Hindlimb muscle (tissue), 1 donor: ENCODE measurements around the gene UQCRC1. TPM values are rescaled to one million over a fixed set of nuclear protein-coding genes. Genes with fewer than 3 reads are reported as not detected.

Source experiments
- DNase-seq: peaks from one replicate; pipeline ENCODE4 v3.0.0-alpha.2; 2013
- polyA plus RNA-seq: library from polyadenylated mRNA; unstranded; fragments of 120-200 nt; gene quantifications from one replicate; pipeline ENCODE4 v1.2.1, GENCODE V29; 2013; ENCODE audit not compliant: insufficient read length

Gene UQCRC1
- polyA plus RNA-seq, 1 donor = 180 TPM

DNA sequence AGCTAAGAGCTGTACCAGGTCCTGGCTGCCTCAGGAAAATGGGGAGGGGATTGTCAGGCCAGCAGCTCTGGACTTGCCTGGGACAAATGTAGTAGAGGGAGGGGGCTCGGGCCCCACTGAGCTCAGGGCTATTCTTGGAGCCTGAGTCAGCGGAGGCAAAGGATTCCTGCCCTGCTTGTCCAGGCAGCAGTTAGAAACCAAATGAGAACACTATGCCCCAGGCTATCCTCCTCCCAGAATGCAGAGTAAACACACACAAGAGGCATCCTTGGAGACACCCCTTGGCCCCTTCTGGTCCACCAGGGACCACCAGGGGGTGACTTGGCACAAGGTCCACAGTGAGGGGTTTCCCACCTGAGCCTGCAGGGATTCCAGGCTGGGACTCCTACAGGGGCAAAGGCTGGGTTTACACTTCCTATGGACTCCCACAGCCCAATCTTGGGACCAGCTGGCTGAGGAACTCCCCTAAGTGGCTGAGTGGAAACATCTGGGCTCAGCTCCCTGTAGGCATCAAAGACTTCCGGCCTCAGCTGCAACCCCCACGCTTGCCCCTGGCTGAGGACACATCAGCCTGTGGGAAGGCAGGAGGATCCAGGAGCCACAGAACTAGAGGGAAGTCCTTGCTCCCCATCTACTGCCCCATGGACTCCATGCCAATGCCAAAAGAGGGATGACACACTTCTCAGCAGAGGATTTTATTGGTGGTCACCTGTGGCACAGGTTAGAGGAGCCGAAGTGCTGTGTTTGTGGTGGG lies 10.9 kb downstream of the UQCRC1 start:
- DNase-seq = no peak

DNA sequence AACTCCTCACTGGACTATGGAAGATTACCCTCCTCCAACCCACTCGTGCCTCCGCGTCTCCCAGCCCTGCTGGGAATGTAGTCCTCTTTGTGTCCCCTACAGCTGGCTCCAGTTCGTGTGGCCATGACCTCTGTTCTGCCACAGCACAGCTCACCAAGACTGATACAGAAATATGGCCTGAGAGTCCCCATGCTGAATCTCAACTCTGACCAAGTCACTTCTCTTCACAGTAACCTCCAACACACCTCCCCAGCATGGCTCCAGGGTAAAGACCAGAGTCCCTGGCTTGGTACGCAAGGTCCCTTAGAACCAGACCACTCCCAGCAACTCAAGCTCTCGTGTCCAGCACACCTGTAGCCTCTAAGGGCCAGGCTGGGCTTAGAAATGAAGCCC lies 12.0 kb downstream of the UQCRC1 start:
- no peak for DNase-seq

- no peak for DNase-seq
Measured at GRCh38 chr3:48596676-48597407, 12.6 kb downstream of the UQCRC1 start.

- no peak for DNase-seq
Measured at GRCh38 chr3:48596157-48596556, 13.3 kb downstream of the UQCRC1 start.

- no peak for DNase-seq
Measured at GRCh38 chr3:48595526-48596121, 13.8 kb downstream of the UQCRC1 start.

DNA sequence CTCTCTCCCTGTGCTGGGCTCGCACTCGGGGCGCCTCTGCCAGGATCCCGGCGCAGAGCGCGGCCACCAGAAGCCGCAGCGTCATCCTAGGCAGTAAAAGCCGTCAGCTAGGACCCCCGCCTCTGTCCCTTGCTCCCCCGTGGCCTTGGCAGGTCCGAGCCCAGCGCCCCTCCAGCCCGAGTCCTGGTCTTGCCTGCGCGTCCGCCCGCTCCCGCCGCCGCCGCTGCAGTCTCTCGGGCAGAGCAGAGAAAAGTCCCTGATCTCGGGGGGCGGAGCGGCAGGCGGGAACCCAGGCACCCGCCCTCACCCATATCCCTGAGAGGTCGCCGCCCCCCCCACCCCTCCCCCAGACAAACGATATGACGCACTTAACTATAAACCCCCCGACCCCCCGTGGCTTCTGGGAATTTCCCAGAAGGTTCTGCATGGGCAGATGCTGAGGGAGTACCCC lies 14.3 kb downstream of the UQCRC1 start, which contains the start of gene COL7A1:
Gene COL7A1, minus strand, starts transcription at position 255 of the 451 bp plus-strand sequence. Its CDS starts 170 bp downstream, at position 85.
- no peak for DNase-seq

DNA sequence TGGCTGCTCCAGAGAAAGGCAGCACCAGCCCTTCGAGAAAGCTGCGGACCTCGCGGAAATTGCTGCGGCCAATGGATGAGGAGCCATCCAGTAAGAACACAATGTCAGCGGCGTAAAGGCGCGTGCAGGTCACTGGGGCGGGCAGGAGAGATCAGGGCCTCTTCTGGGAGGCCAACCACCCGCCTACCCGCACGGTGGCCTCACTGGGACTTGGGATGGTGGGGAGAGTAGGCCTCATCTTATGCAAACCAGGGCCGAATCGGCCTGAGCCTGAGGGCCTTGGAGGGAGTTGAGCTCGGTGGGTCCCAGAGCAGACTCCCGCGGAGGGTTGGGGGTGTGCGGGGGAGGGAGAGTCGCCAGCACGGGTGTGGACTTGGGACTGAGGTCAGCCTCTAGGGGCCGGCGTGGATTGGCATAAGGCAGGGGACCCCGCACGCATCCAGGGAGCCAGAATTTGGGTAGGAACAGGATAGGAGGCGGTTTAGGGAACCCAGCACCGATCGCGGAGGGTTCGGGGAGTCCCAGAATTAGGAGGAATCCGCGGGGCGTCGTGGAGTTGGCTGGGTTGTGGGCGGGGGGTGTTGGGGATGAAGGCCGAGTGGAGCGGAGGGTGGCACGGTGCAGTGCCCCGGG lies 14.9 kb downstream of the UQCRC1 start:
- no peak for DNase-seq

- no peak for DNase-seq
Measured at GRCh38 chr3:48593337-48593736, 16.1 kb downstream of the UQCRC1 start.

GRCh38 chr3:48592519-48593087 lies 16.8 kb downstream of the UQCRC1 start:
- no peak for DNase-seq

GRCh38 chr3:48591886-48592518 lies 17.4 kb downstream of the UQCRC1 start:
- no peak for DNase-seq

DNA sequence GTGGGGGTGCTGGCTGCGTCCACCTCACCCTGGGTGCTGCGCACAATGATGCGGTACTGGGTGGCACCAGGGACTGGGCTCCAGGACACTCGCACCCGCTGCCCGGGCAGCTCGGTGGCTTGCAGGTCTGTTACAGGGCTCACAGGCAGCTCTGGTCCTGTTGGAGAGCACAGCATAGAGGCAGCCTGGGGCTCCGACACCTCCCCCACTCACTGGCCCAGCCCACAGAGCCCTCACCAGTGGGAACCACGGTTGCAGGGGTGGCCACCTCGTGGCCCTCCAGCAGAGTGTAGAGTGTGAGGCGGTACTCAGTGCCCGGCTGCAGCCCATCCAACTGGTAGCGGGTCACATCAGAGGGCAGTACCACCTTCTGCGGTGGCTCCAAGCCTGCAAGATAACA lies 18.0 kb downstream of the UQCRC1 start:
- no peak for DNase-seq

DNA sequence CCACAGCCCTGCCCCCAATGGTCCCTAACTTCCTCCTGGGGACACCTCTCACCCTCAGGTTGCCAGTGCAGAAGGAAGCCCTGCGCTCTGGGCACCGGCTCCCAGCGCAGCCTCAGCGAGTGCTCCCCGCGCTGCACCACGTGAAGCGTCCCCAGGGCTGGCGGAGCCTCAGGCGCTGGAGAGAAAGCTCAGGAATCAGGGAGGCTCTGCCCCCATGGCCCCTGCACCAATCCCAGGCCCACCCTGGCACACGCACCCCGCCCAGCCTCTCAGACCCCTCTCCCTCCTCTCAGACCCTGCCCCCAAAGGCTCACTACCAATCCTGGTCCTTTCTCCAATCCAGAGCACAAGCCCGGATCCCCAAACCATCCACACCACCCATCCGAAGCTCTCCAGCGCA lies 21.2 kb downstream of the UQCRC1 start:
- no peak for DNase-seq

DNA sequence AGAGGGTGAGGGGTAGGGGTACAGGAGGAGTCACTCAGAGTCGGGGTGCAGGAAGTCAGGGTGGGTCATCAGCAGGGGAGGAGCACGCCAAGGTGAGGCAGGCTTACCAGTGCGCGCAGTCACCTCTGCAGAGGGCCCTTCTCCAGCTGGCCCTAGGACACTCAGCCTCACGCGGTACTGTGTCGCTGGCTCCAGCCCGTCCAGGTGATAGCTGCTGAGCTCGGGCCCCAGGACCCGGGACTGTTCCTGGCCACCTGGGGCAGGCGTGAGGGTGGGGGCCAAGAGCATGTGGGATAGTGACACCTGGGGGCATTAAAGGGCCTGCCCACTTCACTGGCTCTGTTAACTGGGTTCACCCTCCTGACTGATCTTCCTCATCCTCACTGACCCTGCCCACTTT lies 21.8 kb downstream of the UQCRC1 start:
- no peak for DNase-seq

DNA sequence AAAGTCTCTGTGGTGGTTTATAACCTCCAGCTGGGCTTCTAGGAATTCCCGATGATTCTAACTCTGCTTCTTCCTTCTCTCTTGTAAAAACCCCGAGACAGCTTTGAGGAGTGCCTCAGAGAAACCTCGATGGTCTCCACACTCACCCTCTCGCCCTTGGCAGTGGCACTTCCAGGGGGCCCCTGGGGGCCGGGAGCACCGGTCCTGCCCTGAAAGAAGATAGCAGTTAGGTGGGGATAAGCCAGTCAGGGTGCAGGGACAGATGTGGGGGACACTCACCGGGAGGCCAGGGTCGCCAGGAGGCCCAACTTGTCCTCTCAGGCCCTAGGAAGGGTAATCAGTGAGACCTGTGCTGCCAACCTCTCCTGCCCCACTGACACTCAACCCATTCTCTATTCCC lies 24.0 kb downstream of the UQCRC1 start:
- DNase-seq = no peak

DNA sequence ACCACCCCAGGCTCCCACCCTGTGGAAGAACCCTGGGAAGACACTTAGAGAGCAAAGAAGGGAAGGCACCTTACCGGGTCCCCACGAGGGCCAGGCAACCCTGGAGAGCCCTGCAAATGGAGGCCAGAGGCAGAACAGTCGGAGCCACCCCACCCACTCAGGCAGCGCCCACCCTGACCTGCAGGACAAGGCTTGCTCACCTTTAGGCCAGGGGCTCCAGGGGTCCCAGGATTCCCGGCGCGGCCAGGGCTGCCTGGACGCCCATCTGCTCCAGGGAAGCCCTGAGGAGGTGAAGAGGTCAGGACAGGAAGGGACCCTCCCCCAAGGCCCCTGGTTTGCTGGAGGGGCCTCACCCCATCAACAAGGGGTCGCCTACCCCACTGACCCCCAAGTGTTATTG lies 24.6 kb downstream of the UQCRC1 start:
- DNase-seq = no peak

- DNase-seq = no peak
Measured at GRCh38 chr3:48581621-48582481, 27.6 kb downstream of the UQCRC1 start.

- DNase-seq = no peak
Measured at GRCh38 chr3:48576647-48577046, 32.8 kb downstream of the UQCRC1 start.

- DNase-seq = no peak
Measured at GRCh38 chr3:48575366-48575765, 34.1 kb downstream of the UQCRC1 start.

GRCh38 chr3:48573973-48574585 lies 35.4 kb downstream of the UQCRC1 start:
- DNase-seq = no peak

DNA sequence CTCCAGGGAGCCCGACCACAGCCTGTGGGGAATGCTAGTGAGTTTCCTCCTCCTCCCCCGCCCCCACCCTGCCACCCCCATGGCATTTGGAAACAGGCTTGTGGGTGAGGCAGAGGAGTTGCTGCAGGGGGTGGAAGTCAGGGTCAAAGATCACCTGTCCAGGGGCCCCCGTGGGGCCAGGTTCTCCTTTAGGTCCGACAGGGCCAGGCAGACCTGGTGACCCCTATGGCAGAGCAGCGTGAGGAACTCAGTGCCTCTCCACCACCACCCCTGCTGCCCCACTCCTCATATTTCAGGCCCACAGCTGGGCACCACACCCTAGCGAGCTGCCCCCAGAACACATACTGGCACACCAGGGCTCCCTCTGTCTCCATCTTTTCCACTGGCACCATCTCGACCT lies 36.9 kb downstream of the UQCRC1 start:
- no peak for DNase-seq

- no peak for DNase-seq
Measured at GRCh38 chr3:48571938-48572337, 37.5 kb downstream of the UQCRC1 start.
